ENCODE data around the gene EP400. TPM values are rescaled to one million over a fixed set of nuclear protein-coding genes. Genes with fewer than 3 reads are reported as not detected.

The EP400 gene
- total RNA-seq, 1 experiment from 2014 or later: 60.5 TPM

DNA sequence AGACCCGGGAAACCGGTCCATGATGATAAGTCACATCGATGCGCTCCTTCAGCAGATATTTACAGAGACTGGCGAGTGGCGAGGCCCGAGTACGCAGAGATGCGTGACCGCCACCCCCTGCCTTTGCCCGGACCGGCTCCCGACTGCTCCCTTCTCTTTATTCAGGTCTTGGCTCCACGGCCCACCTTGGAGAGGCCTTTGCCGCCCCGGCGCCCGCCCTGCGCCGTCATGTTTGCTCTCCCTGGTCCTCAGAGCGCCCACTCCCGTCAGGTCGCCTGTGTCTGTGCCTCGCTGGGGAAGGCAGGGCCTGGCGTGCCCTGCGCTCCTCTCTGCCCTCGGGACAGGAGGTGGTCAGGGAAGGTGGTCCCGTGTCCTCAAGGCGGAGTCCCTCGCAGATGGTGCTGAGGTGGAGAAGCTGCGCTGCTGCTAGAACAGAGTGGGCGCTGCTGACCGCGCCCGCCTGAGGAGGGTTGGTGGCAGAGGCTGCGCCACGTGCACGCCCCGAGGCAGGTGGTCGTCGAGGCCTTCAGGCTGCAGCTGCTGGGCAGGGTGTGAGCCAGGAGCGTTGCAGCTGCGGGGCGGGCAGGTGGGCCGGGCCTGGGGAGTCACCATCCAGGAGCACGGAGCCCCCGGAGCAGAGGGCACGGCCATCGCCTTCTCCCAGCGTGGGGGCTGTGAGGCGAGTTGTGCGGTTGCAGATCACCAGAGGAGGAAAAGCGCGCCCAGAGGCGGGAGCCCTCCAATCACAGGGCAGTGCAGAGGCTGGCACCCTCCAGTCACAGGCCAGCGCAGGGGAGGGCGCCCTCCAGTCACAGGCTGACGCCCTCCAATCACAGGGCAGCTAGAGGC, 167.2 kb downstream of the EP400 start:
- intact Hi-C loops (cut with micrococcal nuclease; ENCODE audit: unreplicated experiment): no loop called here
- no peak overlapping the region for H3K27ac Mint-ChIP-seq (ENCODE audit: unreplicated experiment)
- BruUV-seq (replicated peaks): no TSS peak

DNA sequence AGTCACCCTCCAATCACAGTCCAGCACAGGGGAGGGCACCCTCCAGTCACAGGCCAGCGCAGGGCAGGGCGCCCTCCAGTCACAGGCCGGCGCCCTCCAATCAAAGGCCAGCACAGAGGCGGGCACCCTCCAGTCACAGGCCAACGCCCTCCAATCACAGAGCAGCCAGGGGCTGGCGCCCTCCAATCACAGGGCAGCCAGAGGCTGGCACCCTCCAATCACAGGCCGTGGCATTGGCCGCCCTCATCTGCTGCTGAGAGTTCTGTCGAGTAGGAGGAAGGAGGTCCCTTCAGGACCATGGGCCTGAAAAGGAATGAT, 167.8 kb downstream of the EP400 start:
- Histone ChIP-seq H3K9me3 (no peaks in the 10 kb centered on the region), H3K4me1 (no peaks in the 10 kb centered on the region), H3K27me3 (replicated peaks; ENCODE audit: control insufficient read depth, insufficient read depth, low read length) (no peaks in the 10 kb centered on the region), H3K4me3 (ENCODE audit: low read depth, low read length) (no peak overlapping the region), H3K36me3 (ENCODE audit: control insufficient read depth, insufficient read depth, low read length) (no peaks in the 10 kb centered on the region; the same call in 1 of the 2 replicates)
- intact Hi-C loops (cut with micrococcal nuclease; ENCODE audit: unreplicated experiment): no loop called here
- H3K27ac Mint-ChIP-seq (ENCODE audit: unreplicated experiment): no peak overlapping the region
- H3K4me1 Mint-ChIP-seq (ENCODE audit: low read depth, unreplicated experiment): no peaks in the 10 kb centered on the region
- H3K27me3 Mint-ChIP-seq (ENCODE audit: insufficient read depth, unreplicated experiment): no peaks in the 10 kb centered on the region
- no peak overlapping the region for H3K4me3 Mint-ChIP-seq (ENCODE audit: unreplicated experiment)
- no peak for TF ChIP-seq CTCF (IDR thresholded peaks at IDR 0.05; ENCODE audit: insufficient read depth in 1 of 2, low read depth in 1 of 2, low read length in 1 of 2, severe bottlenecking in 1 of 2, unreplicated experiment in 1 of 2)
- peak in 1 of 2 experiments; percentile 18 for DNase-seq
- CTCF ChIA-PET: no interaction called here
- BruUV-seq (replicated peaks): no TSS peak
- H3K9me3 Mint-ChIP-seq (ENCODE audit: unreplicated experiment): no peaks in the 10 kb centered on the region
- H3K36me3 Mint-ChIP-seq (ENCODE audit: insufficient read depth, unreplicated experiment): peaks cover 13% of the 10 kb centered on the region
- POLR2A ChIA-PET: no interaction called here

More for the DNA sequence above, 167.2 kb downstream of the EP400 start:
- Mint-ChIP-seq H3K4me3 (ENCODE audit: unreplicated experiment) (no peak overlapping the region), H3K27me3 (ENCODE audit: insufficient read depth, unreplicated experiment) (no peaks in the 10 kb centered on the region), H3K36me3 (ENCODE audit: insufficient read depth, unreplicated experiment) (peaks cover 13% of the 10 kb centered on the region), H3K9me3 (ENCODE audit: unreplicated experiment) (no peaks in the 10 kb centered on the region), H3K4me1 (ENCODE audit: low read depth, unreplicated experiment) (no peaks in the 10 kb centered on the region)
- CTCF ChIA-PET: no interaction called here
- Histone ChIP-seq H3K36me3 (ENCODE audit: control insufficient read depth, insufficient read depth, low read length) (no peaks in the 10 kb centered on the region; the same call in 1 of the 2 replicates), H3K4me1 (no peaks in the 10 kb centered on the region), H3K9me3 (no peaks in the 10 kb centered on the region), H3K27me3 (replicated peaks; ENCODE audit: control insufficient read depth, insufficient read depth, low read length) (no peaks in the 10 kb centered on the region), H3K4me3 (ENCODE audit: low read depth, low read length) (no peak overlapping the region)
- POLR2A ChIA-PET: no interaction called here
- no peak for TF ChIP-seq CTCF (IDR thresholded peaks at IDR 0.05; ENCODE audit: insufficient read depth in 1 of 2, low read depth in 1 of 2, low read length in 1 of 2, severe bottlenecking in 1 of 2, unreplicated experiment in 1 of 2)
- DNase-seq: no peak

DNA sequence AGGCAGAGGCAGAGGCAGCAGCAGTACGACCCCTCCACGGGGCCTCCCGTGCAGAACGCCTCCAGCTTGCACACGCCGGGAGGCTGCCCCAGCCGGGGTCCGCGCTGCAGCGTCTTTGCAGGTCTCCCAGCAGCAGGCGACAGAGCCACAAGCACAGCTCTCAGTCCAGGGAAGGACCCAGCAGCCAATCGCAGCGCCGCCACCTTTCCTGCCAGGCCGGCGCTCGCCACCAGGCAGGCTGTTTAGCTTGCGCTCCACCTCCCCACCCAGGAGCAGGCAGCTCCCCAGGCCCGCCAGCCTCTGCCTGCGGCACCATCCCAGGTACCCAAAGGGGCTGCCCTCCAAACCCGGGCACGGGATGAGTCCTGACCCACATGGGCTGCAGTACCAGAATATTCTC, 169.1 kb downstream of the EP400 start:
- ChIA-PET POLR2A (no interaction called here), CTCF (no interaction called here)
- no peaks in the 10 kb centered on the region for H3K9me3 ChIP-seq
- BruUV-seq (replicated peaks): no TSS peak
- H3K4me1 ChIP-seq: no peaks in the 10 kb centered on the region
- H3K4me3 ChIP-seq (ENCODE audit: low read depth, low read length): no peak overlapping the region
- intact Hi-C loops (cut with micrococcal nuclease; ENCODE audit: unreplicated experiment): no loop called here
- H3K36me3 ChIP-seq (ENCODE audit: control insufficient read depth, insufficient read depth, low read length): no peaks in the 10 kb centered on the region; the same call in 1 of the 2 replicates
- Mint-ChIP-seq H3K36me3 (ENCODE audit: insufficient read depth, unreplicated experiment) (peaks cover 6% of the 10 kb centered on the region), H3K4me3 (ENCODE audit: unreplicated experiment) (no peak overlapping the region), H3K4me1 (ENCODE audit: low read depth, unreplicated experiment) (no peaks in the 10 kb centered on the region), H3K27ac (ENCODE audit: unreplicated experiment) (no peak overlapping the region), H3K27me3 (ENCODE audit: insufficient read depth, unreplicated experiment) (no peaks in the 10 kb centered on the region), H3K9me3 (ENCODE audit: unreplicated experiment) (no peaks in the 10 kb centered on the region)
- no peaks in the 10 kb centered on the region for H3K27me3 ChIP-seq (replicated peaks; ENCODE audit: control insufficient read depth, insufficient read depth, low read length)
- TF ChIP-seq CTCF (IDR thresholded peaks at IDR 0.05; ENCODE audit: insufficient read depth in 1 of 2, low read depth in 1 of 2, low read length in 1 of 2, severe bottlenecking in 1 of 2, unreplicated experiment in 1 of 2): no peak
- no peak for DNase-seq

Data from Caco-2 (cell line).